A549 treated with ZK216348 at 1 μM for 4 hours (cell line): ENCODE measurements around the gene CMTR1. TPM values are rescaled to one million over a fixed set of nuclear protein-coding genes. Genes with fewer than 3 reads are reported as not detected.

ENCODE experiments used
- total RNA-seq: library from RNA; stranded (reverse); fragments of 200-300 nt; extraction: Qiagen RNA extraction; gene quantifications from 5 replicates; pipeline ENCODE4 v1.2.3, GENCODE V29; 2022; ENCODE audit warnings: low read depth

Gene CMTR1, protein sequence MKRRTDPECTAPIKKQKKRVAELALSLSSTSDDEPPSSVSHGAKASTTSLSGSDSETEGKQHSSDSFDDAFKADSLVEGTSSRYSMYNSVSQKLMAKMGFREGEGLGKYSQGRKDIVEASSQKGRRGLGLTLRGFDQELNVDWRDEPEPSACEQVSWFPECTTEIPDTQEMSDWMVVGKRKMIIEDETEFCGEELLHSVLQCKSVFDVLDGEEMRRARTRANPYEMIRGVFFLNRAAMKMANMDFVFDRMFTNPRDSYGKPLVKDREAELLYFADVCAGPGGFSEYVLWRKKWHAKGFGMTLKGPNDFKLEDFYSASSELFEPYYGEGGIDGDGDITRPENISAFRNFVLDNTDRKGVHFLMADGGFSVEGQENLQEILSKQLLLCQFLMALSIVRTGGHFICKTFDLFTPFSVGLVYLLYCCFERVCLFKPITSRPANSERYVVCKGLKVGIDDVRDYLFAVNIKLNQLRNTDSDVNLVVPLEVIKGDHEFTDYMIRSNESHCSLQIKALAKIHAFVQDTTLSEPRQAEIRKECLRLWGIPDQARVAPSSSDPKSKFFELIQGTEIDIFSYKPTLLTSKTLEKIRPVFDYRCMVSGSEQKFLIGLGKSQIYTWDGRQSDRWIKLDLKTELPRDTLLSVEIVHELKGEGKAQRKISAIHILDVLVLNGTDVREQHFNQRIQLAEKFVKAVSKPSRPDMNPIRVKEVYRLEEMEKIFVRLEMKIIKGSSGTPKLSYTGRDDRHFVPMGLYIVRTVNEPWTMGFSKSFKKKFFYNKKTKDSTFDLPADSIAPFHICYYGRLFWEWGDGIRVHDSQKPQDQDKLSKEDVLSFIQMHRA
- total RNA-seq = 13.7 to 17.6 TPM (median 16.5 TPM) in 5 replicates

DNA sequence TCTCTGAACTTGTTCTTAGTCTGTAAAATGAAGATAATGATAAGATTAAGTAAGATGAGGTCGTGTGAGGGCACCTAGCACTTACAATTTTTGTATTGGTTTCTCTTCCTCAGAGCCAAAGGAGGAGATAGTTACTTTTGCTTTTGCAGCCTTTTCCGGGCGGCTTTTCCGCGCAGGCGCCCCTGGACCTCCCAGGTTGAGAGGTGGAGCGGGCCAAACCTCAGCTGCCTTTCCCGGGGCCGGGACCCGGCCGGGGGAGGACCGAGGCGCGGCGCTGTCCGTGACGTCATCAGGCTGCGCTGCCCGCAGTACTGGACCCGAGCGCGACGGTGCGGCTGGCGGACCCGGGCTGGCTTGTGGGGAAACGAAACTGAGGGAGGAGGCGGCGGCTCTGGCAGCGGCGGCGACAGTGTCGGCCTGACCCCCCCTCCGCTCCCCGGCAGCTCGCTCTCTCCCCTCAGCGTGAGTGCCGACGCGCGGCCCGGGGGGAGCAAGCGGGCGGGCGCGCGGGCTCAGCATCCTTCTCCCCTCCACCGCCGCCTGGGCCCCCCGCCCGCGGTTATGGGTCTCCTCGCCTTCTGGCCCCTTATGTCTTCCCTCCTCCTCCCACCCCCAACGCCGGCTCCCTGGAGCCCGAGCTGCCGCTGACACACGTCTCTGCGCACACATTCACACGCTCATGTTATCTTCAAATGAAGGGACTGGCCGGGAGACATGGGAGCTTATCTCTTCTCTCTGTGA lies at the start of gene CMTR1:
Gene CMTR1 (plus strand): TSS at position 306 of the 741 bp plus-strand sequence. CDS start 2,409 bp downstream, outside the sequence.

DNA sequence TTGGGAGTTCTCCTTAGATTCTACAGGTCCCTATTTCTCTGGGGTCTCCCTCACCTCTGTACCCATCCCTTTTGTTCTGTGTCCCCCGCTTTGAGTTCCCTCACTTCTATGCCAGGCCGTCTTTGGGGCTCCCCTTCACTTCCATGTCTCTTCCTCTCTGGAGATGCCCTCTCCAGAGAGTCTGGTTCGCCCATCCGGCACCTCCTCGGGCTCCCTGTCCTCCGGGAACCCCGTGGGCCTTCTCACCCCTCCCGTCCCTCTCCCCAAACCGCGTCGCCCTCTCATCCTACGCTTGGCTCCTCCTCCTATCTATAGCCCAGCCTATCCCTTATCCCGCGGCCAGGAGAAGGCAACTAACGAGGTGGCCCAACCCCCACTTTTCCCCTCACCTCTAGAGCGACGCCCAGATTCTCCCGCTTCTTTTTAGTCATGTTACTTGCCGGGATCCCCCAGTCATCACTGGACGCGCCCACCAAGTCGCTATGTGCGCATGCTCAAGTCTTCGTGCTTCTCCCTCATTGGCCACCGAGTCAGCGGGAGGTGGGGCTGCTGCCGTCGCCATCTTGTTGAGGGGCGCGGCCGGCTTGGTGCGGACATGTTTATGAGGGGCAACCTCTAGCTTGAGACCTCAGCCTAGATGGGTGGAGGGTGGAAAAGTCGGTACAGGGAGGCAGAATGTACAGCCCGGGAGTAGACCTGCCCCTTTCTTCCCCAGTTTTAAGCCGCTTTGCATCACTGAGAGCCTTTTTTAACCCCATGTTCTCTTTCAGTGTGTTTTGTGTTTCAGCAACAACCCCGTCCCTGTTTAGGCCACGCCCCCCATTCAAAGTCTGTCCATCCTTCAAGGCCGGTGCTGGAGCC lies 66.6 kb downstream of the CMTR1 start, which contains the start of gene CCDC167:
Gene CCDC167 (minus strand): TSS at position 461 of the 861 bp plus-strand sequence. CDS start 30 bp downstream, at position 431.

Other genes starting within 250 kb of the CMTR1 start
- gene TBC1D22B, start 175.4 kb upstream of the CMTR1 start, total RNA-seq = 5.2 to 6.9 TPM (median 5.8 TPM) in 5 replicates
- gene TMEM217, start 175.1 kb upstream of the CMTR1 start, total RNA-seq = 0.19 to 1.5 TPM (median 0.76 TPM) in 5 replicates
- 22.1 to 37.2 TPM (median 22.7 TPM) in 5 replicates for gene RNF8, start 79.2 kb upstream of the CMTR1 start, total RNA-seq
- gene CCDC167, start 66.7 kb downstream of the CMTR1 start, total RNA-seq = 39.4 to 58.5 TPM (median 45.5 TPM) in 5 replicates